Activated CD8-positive, alpha-beta memory T cell treated with anti-CD3 and anti-CD28 coated beads for 24 hours (primary cell): Measurements from ENCODE around the gene OR2T8.

Experiments
- DNase-seq: peaks from one replicate; pipeline ENCODE4 v3.0.0-alpha.2; 2020

The OR2T8 gene

DNA sequence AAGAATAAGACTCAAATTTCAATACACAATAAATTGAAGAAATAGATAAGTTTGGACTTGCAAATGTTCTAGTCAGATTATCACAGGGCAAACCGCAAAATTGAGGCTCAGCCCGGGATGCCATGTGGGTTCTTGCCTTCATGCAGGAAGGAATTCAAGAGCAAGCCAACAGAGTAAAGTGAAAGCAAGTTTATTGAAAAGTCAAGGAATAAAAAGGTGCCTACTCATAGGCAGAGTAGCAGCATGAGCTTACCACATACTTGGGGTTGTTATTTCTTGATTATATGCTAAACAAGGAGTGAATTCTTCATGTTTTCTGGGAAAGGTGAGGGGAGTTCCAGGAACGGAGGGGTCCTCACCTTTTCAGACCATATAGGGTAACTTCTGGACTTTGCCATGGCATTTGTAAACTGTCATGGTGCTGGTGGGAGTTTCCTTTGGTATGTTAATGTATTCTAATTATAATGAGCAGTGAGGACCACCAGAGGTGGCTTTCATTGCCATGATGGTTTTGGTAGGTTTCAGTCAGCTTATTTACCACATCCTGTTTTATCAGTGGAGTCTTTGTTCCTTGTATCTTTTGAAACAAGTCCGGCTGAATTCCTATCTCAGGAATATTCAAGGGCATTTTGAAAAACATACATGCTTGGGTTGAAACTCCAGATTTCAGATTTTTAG lies 43.0 kb downstream of the OR2T8 start:
- no peak for DNase-seq

DNA sequence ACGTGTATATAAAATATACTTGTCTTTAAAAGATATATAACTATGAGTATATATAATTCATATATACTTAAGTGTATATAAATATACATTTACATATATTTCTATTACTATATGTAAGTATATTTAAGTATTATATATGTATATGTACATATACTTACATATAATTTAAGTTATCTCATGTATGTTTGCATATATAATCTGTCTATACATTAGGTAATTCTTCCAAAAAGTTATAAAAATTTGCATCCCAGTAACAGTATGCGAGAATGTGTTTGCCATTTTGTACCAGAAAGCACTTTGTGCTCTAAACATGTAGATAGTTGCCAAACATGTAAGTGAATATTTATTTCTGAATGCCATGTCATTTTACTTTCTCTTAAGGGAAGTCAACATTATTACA lies 44.9 kb downstream of the OR2T8 start, which contains the start of gene OR2AK2:
Gene OR2AK2 (plus strand): TSS at position 301 of the 400 bp plus-strand sequence. CDS start 144 bp downstream, outside the sequence.
- no peak for DNase-seq

DNA sequence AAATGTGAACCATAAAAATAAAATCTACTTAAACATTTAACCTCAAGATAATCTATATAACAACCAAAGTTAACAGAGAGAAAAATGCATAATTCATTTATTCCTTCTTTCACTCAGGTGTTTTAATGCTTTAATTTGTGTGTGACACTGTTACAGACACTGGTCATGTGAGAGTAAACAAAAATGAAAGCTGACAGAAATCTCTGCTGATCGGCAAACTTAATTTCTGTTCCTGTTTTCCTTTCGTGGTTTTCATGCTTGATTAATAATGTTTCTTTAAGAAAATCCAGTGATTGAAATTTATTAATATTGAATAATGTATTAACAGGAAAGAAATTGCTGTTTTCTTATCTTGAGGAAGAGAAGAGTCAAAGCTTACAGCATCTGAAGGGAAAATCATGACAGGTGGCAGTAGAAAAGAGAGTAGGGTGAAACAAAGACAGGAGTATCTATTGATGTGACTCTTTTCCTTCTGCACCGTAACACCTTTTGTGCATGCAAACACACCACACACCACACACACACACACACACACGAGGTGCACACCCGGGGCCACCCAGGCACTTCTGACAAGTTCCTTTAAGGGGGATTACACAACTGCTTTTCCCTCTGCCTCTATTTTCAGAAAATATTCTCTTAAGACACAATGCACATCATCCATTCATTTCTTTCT lies 46.6 kb downstream of the OR2T8 start:
- no peak for DNase-seq
